Hematopoietic multipotent progenitor cell treated with erythropoietin and hydrocortisone succinate and interleukin-3 and kit ligand, for 6 days (in vitro differentiated cells): ENCODE results near the gene PPA1.
A peak's percentile ranks its signal among the peaks of the same experiment; 100 is the strongest.
"Not testable (repeated sequence)": the region's sequence is repeated elsewhere in the genome, so short reads cannot be mapped to it uniquely, and the experiment has no call there.

Experiments
- DNase-seq: peaks from one replicate; pipeline ENCODE4 v3.0.0-alpha.2; 2015

Gene PPA1

DNA sequence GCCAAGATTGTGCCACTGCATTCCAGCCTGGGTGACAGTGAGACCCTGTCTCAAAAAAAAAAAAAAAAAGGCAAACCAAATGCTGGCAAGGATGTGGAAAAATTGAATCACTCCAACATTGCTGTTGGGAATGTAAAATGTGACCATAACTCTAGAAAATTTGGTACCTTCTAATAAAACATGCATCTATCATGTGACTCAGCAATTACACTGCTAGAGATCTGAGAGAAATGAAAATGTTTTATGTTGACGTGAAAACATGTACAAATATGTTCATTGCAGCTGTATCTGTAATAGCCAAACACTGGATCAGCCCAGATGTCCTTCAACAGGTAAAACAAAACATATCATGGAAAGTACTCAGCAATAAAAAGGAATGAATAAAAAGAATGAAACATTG is 32.1 kb downstream of the PPA1 start:
- DNase-seq: no peak

DNA sequence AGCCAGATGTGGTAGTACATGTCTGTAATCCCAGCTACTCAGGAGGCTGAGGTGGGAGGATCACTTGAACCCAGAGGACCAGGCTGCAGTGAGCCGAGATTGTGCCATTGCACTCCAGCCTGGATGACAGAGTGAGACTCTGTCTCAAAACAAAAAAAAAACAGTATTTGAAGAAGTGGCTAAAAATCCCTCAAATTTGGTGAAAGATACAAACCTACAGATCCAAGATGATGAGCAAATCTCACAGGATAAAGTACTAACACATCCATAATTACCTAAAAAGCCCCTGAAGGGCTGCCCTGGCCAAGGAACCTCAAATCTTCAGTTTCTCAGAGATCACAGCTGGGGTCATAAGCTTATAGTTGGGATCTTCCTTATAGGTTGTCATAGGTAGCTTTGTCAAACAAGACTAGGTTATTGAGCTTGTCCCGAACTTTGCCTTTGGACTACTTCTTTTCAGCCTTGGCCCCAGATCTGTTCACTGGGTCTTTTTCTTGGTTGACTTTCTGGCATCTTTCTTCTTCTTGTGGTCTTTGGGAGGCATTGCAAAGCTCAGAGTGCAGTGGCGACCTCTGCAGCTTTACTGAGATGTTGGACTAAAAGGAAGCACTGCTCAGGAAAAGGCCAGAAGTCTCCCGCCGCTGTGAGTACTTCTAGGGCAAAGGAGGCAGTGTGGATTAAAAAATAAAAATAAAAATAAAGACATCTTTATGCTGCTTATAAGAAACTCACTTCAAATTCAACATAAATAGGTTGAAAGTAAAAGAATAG is 34.3 kb downstream of the PPA1 start:
- no peak for DNase-seq

DNA sequence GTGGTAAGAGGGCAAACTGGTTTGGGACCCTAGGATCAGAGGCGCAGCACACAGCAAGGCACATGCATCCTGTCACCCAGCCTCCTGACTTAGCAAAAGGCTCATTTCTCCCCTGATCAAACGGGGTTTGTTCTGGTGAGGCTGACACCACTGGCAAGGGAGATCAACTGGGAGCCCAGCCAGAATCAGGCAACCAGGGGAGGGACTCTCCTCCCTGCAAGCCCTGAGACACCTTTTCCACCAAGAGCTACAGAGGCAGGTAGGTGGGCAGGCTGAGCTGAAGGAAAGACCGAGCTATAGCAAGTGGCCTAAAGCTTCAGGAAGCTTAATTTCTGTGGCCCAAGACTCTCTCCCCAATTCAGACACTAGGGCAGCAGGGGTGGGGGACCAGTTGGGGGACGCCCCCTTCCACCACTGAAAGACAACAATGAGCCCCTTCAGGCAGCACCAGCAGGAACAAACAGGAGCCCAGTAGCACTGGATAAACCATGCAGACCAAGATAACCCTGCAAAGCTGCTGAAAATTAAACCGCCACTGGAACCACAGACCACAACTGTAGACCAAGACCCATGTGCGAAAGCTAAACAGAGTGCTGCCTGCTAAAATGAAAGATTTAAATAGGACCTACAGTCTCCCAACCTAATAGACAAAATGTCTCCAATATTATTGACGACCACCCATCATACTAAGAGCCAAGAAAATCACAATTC is 35.8 kb downstream of the PPA1 start:
- DNase-seq: peak; percentile 88

DNA sequence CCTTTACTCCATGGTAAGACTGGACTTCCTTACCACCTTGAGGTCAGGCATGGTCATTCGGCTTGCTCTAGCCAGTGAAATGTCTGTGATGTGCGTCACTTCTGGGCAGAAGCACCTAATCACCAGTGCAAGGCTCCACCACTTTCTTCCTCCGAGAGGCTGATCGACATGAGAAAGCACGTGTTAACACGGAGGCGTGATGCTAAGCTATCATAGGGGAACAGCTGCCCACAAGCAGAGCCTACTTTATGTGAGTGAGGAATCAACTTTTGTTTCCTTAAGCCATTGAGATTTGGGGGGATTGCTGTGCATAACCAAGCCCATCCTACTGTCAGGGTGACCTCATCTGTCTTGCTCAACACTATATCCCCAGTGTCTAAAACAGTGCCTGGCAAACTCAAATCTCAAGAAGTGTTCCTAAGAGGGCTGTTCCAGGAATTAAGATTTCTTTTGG is 39.8 kb downstream of the PPA1 start:
- DNase-seq: no peak

DNA sequence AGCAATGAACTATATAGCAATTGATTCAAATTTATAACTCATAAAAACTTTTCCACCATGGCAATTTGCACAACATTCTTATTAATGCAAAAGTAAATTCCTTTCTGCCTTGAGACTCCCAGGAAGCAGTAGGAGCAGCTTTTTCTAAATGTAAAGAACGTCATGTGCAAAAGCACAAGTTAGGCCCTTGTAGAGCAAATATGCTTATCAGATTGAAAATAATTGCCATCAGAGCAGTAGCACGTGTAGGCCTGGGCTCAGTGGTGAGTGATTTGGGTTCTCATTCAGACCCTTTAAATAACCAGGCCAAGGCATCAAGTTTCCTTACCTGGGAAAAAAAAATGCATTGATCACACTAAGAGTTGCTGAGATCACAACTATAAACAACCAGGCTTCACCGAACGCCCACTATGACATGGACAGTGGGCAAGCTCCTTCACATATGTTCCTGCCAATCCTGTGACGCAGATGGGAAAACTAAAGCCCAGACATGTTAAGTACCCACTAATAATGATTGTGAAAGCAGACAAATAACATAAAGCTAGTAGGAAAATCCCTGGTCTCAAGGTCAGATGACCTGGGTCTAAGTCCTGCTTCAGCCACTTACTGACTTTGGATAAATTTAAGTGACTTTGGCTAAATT is 40.8 kb downstream of the PPA1 start:
- DNase-seq: no peak

DNA sequence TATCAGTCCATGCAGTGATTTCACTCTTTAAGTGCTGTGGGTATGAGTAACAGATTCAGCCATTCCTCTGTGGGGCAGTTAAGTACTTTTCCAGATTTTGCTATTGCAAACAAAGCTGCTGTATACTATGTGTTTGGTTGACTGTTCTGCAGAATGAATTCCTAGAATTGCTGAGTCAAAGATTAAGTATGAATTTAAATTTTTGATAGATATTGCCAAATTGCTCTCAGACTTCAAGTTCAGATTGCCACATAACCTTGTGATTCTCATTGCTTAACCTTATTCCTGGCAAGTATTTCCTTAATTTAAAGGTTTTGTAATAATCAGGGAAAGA is 41.3 kb downstream of the PPA1 start:
- DNase-seq: no peak

DNA sequence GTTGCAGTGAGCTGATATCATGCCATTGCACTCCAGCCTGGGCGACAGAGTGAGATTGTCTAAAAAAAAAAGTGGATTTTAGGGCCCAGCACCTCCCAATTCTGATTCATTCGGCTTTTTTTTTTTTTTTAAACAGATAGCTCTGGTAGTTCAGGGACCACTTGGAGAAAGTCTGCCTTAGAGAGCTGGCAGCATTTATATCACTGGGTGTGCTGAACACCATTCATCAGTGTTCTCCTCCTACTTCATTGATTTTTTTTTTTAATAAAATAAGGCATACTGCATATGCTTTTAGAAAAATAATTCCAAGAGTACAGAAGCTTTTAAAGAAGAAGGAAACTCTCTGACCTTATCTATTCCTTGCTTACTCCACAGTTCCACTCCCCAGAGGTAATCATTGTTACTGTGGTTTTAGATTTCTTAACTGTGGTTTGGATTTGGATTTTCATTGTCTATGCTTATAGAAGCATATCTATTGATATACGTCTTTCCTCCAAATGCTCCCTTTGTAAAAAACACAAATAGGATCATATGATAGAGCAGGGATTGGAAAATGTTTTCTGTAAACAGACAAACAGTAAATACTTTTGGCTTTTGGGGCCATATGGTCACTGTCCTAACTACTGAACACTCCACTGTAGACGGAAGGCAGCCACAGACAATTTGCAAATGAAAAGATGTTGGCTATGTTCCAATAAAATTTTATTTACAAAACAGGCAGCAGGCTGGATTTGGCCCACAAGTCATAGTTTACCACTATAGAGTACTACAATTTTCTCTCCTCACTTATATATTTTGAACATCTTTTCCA is 41.9 kb downstream of the PPA1 start:
- DNase-seq: no peak

DNA sequence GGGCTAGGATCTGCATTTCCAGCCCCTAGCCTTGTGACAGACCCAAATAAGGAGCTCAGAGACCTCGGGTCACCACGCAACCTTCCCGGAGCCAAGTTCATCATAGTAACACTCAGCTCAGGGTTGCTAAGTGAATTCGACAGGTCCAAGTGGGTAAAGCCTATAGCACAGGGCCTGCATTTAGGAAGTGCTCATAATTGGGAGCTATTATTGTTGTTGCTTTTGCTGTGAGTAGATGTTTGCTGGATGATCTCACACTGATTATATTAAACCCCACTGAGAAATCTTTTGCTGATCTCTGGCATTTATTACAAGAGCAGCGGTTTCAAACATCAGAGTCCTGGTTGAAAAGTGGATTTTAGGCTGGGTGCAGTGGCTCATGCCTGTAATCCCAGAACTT is 42.6 kb downstream of the PPA1 start:
- DNase-seq: no peak

DNA sequence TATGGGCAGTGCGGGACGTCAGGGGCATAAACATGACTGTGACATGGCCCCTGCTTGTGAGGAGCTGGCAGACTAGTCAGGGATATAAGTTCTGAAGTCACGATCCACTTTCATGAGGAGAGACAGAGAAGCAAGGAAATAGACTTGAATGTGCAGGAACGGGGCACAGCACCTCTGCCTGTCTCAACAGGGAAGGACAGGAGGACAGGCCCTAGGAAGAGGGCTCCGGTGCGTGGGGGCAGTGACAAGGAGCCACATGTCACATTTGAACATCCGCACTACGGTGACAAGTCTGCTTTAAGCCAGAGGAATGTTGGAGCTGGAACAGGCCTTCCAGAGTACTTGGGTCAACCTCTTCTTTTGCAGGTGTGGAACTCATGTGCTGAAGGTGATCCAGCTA is 43.1 kb downstream of the PPA1 start:
- no peak for DNase-seq

DNA sequence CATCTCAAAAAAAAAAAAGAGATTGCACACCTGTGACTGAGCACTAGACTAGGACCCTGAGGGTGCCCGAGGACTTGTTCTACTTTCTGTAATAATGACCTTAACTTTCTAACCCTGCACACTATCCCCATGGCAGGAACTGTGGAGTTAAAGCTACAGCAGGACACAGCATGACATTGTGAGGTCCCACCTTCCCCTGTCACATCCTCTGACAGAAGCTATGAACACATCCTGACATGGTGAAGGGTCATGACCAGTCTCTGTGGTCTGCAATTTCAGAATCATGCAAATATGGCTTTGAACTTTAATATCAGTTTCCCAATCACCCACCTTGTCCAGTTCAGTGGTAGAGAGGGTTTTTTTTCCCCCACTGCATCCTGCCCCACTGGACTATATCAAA is 44.5 kb downstream of the PPA1 start:
- DNase-seq: no peak

DNA sequence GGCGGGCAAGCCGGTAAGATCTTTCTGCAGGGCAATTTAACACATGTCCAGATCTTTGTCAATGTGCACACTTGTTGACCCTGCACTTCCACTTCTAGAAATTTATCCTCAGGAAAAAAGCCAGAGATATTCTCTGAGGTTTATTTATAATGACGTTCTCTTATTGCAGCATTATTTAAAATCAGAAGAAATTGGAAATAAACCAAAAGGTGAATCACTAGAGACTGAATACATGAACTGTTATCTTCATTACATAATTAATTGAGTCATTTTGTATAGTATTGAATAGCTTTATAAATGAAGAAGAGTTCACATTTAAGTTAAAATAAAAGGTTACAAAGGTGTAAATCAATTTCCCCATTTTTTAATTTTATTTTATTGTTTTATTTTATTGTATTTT is 46.7 kb downstream of the PPA1 start:
- DNase-seq: no peak

DNA sequence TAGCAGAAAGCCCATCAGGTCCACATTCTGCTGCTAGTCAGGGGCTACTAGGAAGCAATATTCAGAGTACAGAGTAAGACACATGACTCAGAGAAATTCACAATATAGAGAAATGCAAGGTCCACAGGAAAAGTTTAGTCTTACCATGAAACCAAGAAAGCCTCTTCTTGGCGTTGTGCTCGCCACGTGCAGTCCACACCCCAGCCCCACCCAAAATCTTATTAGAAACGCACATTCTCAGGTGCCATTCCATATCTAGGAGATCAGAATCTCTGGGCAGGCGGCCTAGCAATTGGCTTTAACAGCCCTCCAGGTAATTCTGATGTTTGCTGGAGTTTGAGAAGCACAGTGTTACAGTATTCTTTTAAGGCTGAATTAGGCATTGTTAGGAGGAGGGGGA is 47.1 kb downstream of the PPA1 start:
- DNase-seq: no peak

DNA sequence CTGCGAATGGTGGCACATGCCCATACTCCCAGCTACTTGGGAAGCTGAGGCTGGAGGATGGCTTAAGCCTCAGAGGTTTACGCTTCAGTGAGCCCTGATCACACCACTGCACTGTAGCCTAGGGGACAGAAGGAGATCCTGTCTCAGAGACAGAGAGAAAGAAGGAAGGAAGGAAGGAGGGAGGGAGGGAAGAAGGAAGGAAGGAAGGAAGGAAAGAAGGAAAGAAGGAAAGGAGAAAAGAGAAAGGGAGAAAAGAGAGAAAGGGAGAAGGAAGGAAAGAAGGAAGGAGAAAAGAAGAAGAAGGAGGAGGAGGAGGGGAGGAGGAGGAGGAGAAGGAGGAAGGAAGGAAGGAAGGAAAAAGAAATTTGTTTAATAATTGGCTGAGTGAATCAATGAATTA is 49.9 kb downstream of the PPA1 start:
- DNase-seq: no peak

DNA sequence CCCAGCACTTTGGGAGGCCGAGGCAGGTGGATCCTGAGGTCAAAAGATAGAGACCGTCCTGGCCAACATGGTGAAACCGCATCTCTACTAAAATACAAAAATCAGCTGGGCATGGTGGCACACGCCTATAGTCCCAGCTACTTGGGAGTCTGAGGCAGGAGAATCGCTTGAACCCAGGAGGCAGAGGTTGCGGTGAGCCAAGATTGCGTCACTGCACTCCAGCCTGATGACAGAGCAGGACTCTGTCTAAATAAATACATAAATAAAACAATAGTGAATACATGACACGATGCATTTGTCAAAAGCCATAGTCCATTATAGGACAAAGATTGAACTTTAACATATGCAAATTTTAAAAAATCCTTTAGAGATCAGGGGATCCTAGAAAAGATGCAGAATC is 54.0 kb downstream of the PPA1 start:
- DNase-seq: not testable (repeated sequence)

DNA sequence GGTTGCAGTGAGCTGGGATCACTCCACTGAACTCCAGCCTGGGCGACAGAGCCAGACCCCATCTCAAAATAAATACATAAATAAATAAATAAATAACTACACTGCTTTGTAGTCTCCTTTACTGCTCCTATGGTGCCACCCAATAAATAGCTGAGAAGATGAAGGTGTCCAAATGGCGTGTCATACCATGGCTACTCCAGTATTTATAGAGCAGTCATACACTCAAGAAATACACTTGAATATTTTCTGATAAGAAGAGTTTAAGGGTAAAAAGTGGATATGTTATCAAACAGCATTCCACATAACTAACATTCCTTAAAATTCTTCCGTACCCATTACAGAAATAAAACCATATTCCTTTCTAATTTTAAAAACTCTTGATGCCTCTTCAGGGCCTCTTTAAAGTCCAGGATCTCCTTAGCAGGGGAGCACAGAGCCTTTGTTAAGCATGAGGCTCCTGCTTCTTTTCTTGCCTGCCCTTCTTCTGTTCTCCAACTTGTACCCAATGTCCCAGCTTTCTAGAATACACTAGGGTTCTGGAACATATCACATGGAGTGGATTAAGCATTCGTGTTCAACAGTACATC is 55.0 kb downstream of the PPA1 start:
- DNase-seq: no peak

DNA sequence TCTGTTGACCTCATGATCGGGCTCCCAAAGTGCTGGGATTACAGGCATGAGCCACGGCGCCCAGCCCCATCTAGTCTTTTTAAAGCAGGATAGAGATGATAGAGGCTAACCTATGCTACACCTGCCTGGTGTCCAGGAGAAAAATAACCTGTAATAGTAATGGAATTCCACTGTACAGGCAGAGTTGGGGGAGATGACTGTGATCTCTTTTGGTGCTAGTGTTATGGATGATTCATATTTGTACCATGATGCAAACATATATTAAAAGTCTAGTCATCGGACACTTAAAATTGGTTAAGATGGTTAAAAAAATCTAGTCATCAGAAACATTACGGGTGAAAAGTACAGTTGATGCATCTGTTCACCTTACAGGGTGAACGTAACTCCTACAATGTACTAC is 56.8 kb downstream of the PPA1 start:
- DNase-seq: no peak

DNA sequence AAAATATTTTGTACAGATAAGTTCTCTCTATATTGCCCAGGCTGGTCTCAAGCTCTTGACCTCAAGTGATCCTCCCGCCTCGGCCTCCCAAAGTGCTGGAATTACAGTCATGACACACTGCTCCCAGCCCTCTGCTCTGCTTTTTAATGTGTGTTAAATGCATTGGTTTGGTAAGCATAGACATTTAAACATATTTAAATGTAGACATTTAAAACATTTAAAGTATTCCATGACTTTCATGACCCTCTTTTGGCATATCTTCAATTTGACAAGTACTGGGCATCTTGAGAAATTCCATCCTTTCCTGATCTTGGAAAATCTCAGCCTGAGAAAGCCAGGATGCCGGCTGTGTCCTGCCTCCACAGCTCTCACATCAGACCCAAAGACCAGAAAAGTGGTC is 57.7 kb downstream of the PPA1 start:
- DNase-seq: no peak

DNA sequence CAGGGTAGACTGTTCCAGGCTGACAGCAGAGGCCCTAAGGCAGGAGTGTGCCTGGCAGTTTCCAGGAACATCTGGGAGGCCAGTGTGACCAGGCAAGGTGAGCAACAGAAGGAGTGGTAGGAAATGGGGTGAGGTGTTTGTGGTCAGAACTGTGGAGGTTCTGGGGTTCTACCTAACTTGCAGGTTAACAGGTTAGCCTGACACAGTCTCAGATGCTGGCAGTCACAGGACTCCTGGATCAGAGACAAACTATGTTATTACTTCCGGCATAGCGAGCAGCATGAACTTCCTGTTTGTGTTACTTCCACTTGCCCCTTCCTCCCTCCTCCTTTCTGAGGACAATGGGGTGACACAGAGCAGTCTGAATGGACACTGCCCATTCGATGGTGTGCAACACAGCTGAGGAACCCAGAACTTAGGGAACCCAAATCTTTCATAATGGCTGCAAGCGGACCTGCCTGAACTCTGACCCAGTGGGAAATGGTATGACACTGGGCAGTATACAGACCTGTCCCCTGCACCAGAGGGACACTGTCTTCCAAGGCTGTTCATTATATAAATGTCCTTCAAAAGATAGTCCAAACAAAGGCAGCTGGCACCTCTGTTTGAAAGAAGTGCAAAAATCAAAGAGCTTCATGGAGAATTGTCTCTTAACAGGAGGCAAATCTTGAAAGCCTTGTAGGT is 59.0 kb downstream of the PPA1 start:
- DNase-seq: no peak

DNA sequence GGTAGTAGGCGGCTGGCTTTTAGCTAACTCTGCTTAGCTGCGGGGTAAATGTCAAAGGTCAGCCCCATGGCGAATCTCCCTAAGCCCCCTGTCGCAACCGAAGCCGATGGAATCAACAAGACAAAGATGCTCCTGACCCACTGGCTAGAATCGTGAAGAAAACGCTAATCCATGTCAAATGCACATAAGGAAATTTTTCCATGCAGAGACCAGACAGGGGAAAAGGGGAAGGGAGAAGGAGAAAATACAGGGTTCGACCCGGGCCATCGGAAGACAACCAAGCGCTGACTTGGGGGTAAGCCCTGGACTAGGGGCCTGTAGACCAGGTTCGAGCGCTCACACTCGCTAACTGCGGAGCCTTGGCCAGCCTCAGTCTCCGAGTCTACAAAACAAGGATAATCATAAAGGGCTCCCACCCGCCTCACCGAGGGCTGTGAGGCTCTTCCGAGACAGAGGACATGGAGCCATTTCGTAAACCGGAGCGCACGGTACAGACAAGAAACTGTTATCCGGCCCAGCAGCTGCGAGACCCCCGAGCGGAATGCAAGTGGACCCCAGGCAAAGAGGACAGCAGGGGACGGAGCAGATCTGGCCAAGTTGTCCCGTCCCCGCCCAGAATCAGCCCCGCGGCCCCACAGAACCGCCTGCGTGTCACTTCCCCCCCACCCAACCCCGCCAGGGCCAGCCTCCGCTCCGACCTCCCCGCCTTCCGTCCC is 63.4 kb downstream of the PPA1 start:
- DNase-seq: peak; percentile 43

DNA sequence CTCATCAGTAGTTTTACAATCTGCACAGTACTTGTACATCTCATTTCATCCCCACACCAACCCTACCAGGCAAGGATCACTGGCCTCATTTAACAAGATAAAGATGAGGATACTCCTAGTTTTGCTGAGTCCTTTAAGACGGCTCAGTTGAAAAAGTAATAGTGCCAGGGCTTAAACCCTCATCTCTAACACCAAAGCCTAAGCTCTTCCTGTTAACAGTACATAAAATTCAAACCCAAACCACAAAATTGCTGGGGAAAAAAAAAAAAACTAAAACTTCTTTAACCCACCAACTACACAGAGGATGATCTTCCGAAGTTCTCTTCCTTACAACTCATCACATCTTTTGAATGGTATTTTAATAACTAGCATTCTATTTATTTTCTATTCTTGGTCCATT is 64.2 kb downstream of the PPA1 start:
- peak; percentile 20 for DNase-seq

DNA sequence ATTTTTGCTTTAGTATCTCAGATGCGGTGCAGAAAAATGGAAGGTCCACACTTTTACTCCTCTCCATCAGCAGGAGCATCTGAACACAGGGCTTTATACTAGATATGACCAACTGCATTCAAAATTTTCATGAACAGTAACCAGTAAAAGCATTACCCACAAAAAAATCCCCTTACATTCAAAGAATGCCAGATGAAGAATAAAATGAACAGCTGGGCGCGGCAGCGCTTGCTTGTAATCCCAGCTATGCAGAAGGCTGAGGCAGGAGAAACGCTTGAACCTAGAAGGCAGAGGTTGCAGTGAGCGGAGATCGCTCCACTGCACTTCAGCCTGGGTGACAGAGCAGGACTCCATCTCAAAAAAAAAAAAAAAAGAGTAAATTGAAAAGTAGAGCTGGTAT is 66.0 kb downstream of the PPA1 start:
- DNase-seq: no peak

DNA sequence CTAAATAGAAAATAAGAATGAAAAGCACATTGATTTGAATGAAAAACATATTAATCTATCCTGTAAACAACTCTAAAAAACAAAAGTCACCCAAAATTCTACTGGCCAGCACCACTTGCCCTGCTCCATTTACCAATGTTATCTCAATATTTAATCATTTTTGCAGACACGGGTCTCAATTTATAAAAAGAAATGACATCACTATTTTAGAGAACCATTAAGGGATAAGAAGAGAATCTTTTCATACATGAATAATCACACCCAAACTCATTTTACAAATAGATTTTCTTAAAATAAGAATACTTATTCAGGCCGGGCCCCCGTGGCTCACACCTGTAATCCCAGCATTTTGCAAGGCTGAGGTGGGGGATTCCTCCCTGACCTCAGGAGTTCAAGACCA is 66.8 kb downstream of the PPA1 start:
- DNase-seq: no peak
